Measurements from ENCODE around the gene ADAM30.
"Not testable (repeated sequence)": the region's sequence is repeated elsewhere in the genome, so short reads cannot be mapped to it uniquely, and the experiment has no call there.

The ADAM30 gene

GRCh38 chr1:119873135-119874015, 22.9 kb downstream of the ADAM30 start:
- DNase-seq (ENCODE audit: low read depth in 2 of 2), result peak; percentile 60 to 68

GRCh38 chr1:119871881-119872280, 24.4 kb downstream of the ADAM30 start:
- DNase-seq (ENCODE audit: low read depth in 2 of 2), result no peak

- peak; percentile 54 to 56 for DNase-seq (ENCODE audit: low read depth in 2 of 2)
These were observed 25.3 kb downstream of the ADAM30 start for GRCh38 chr1:119870917-119871596.

- DNase-seq (ENCODE audit: low read depth in 2 of 2), result no peak
These were observed 26.3 kb downstream of the ADAM30 start for GRCh38 chr1:119869995-119870394.

- DNase-seq (ENCODE audit: low read depth in 2 of 2), result no peak
These were observed 28.1 kb downstream of the ADAM30 start for GRCh38 chr1:119868176-119868575.

GRCh38 chr1:119866451-119866850, 29.9 kb downstream of the ADAM30 start:
- no peak for DNase-seq (ENCODE audit: low read depth in 2 of 2)

GRCh38 chr1:119865627-119866026, 30.7 kb downstream of the ADAM30 start:
- DNase-seq (ENCODE audit: low read depth in 2 of 2), result peak; percentile 94

GRCh38 chr1:119862276-119862675, 34.0 kb downstream of the ADAM30 start:
- DNase-seq (ENCODE audit: low read depth in 2 of 2), result no peak

- DNase-seq (ENCODE audit: low read depth in 2 of 2), result no peak
These were observed 34.8 kb downstream of the ADAM30 start for GRCh38 chr1:119861547-119861946.

GRCh38 chr1:119859647-119860046, 36.7 kb downstream of the ADAM30 start:
- DNase-seq (ENCODE audit: low read depth in 2 of 2), result peak in 1 of 2 experiments; percentile 34

GRCh38 chr1:119858556-119859214, 37.6 kb downstream of the ADAM30 start:
- DNase-seq (ENCODE audit: low read depth in 2 of 2), result not testable (repeated sequence)

- no peak for DNase-seq (ENCODE audit: low read depth in 2 of 2)
These were observed 38.2 kb downstream of the ADAM30 start for GRCh38 chr1:119858126-119858525.

- DNase-seq (ENCODE audit: low read depth in 2 of 2), result no peak
These were observed 43.2 kb downstream of the ADAM30 start for GRCh38 chr1:119853155-119853554.

GRCh38 chr1:119844206-119844605, 52.1 kb downstream of the ADAM30 start:
- not testable (repeated sequence) for DNase-seq (ENCODE audit: low read depth in 2 of 2)
